Ovary (tissue), 9 donors: ENCODE results near the gene METRN. TPM values are rescaled to one million over a fixed set of nuclear protein-coding genes. Genes with fewer than 3 reads are reported as not detected.

Experiments used
- DNase-seq, 5 donors: peaks; one replicate each; pipeline ENCODE4 v3.0.0-alpha.2; 2019 to 2020
- H3K27ac ChIP-seq, 2 donors: fragments of 200-600 bp; one replicate each; pipeline versions ENCODE4 v1.5.1 to v1.8.0; 2019 to 2022
- H3K27me3 ChIP-seq: fragments of 200-600 bp; one replicate; pipeline ENCODE4 v1.8.0; 2022
- H3K36me3 ChIP-seq: fragments of 200-600 bp; sonication (generic); one replicate; pipeline ENCODE4 v1.5.1; 2019
- H3K4me1 ChIP-seq: one replicate; pipeline ENCODE4 v1.8.1; 2013; ENCODE audit warnings: mild to moderate bottlenecking, moderate library complexity; ENCODE audit not compliant: insufficient read depth
- H3K4me3 ChIP-seq: fragments of 200-600 bp; sonication (generic); one replicate; pipeline ENCODE4 v1.5.1; 2017
- H3K9me3 ChIP-seq, 2 donors: fragments of 200-600 bp in 1 of 2; sonication (generic) in 1 of 2; one replicate each; pipeline versions ENCODE4 v1.5.1 to v1.8.1; 2013 to 2019; ENCODE audit warnings: mild to moderate bottlenecking in 1 of 2, moderate library complexity in 1 of 2
- CTCF ChIP-seq, 3 donors: fragments of 450-650 bp in 2 of 3; fragments of 200-600 bp in 1 of 3; IDR thresholded peaks; one replicate each; pipeline versions ENCODE4 v1.5.1 to v1.8.0; 2016 to 2022; ENCODE audit warnings: antibody characterized with exemption in 3 of 3, mild to moderate bottlenecking in 1 of 3
- EP300 ChIP-seq: sonication (generic); formaldehyde crosslinking; IDR thresholded peaks from one replicate; pipeline ENCODE4 v1.6.1; 2017; ENCODE audit warnings: antibody characterized with exemption
- POLR2A ChIP-seq: fragments of 450-650 bp; IDR thresholded peaks from one replicate; pipeline ENCODE4 v1.6.1; 2017; ENCODE audit warnings: antibody characterized with exemption, mild to moderate bottlenecking, moderate library complexity
- WGBS, 3 donors: extraction: QIAGEN DNeasy Blood & Tissue Kit in 1 of 3; methylation state at CpG; one replicate each; pipeline versions ENCODE4 v1.1.5 to v1.1.7; 2013 to 2017; 5-methylcytosine and 5-hydroxymethylcytosine counted together
- intact Hi-C, 4 donors: fragments of 100-400 bp; cut with DNase I; formaldehyde crosslinking; loops; one replicate each; pipeline versions ENCODE4 v1.11.0 to v1.15.1; 2022 to 2023
- polyA plus RNA-seq, 2 donors: library from polyadenylated mRNA; stranded (reverse); fragments of 200-250 nt in 1 of 2; fragments of 350-450 nt in 1 of 2; fragmentation: Illumina TruSeq in 1 of 2; extraction: RNeasy Lipid Tissue Mini Kit (QIAGEN cat#74804) in 1 of 2; gene quantifications; one replicate each; pipeline ENCODE4 v1.2.3, GENCODE V29; 2013 to 2014
- total RNA-seq, 7 donors: library from RNA; depleted of rRNA in 2 of 7; stranded (reverse); fragments of >200 nt in 2 of 7; fragmentation: NEBNext Ultra II Directional in 3 of 7; extraction: Animal tissue kit (Norgen Biotek cat#: 25700) in 3 of 7; gene quantifications; one replicate each; pipeline versions ENCODE4 v1.1.0 to v1.2.4, GENCODE V29; 2016 to 2023
- donor health status: DM: no; HTN: no; CAD: no; lungs with moderate emphysema.
- donor health status: DM: no; HTN: no; CAD: no.
- donor health status: Bipolar disorder and iron deficiency.
- donor health status: DM: yes; HTN: yes; CAD: no.
- donor health status: DM: no; HTN: no; CAD: no.
- donor health status: DM: yes; HTN: yes; CAD: no.

The METRN gene
- total and polyA plus RNA-seq, 9 donors: 0.40 to 57.1 (median 10.4) TPM

GRCh38 chr16:720990-721764 lies 6.3 kb downstream of the METRN start, which contains the start of gene ANTKMT:
ANTKMT (plus strand) TSS chr16:721146; CDS start chr16:721275, 129 bp downstream.
- intact Hi-C loops: no loop called here
- peaks cover 16% of the 10 kb centered on the region for H3K4me1 ChIP-seq
- no peaks in the 10 kb centered on the region for H3K36me3 ChIP-seq
- H3K27ac ChIP-seq: peak within 1 kb of the TSS; percentile 60 to 86
- peak within 1 kb of the TSS; percentile 47 for H3K4me3 ChIP-seq
- peaks cover 2% of the 10 kb centered on the region for H3K27me3 ChIP-seq
- H3K9me3 ChIP-seq: no peaks in the 10 kb centered on the region
- peak; percentile 75 to 87 (median 81) for DNase-seq
- WGBS, 3 donors: 5 to 11% (median 7%) methylated on average over 60 to 106 of the region's 106 CpGs
- TF ChIP-seq CTCF (IDR thresholded peaks at IDR 0.05) (peak in 2 of 3 donors; percentile 46 to 55), POLR2A (peak; percentile 42), EP300 (no peak)

GRCh38 chr16:721765-722540 lies 7.0 kb downstream of the METRN start:
- Histone ChIP-seq H3K4me3 (peak overlapping the region; percentile 47), H3K36me3 (no peaks in the 10 kb centered on the region), H3K27ac (peak overlapping the region in 1 of 2 donors; percentile 86), H3K4me1 (peaks cover 13% of the 10 kb centered on the region), H3K27me3 (peaks cover 4% of the 10 kb centered on the region), H3K9me3 (no peaks in the 10 kb centered on the region)
- 79 to 81% (median 80%) methylated on average over 40 to 51 of the region's 51 CpGs for WGBS, 3 donors
- TF ChIP-seq EP300 (no peak), CTCF (IDR thresholded peaks at IDR 0.05) (no peak), POLR2A (no peak)
- DNase-seq: no peak
- intact Hi-C loops: no loop called here

GRCh38 chr16:722835-723633 lies 8.1 kb downstream of the METRN start:
- 80 to 84% (median 84%) methylated on average over 23 to 24 of the region's 24 CpGs for WGBS, 3 donors
- Histone ChIP-seq H3K4me3 (no peak overlapping the region), H3K9me3 (no peaks in the 10 kb centered on the region), H3K27ac (no peak overlapping the region), H3K27me3 (peaks cover 14% of the 10 kb centered on the region), H3K4me1 (peaks cover 20% of the 10 kb centered on the region), H3K36me3 (no peaks in the 10 kb centered on the region)
- TF ChIP-seq EP300: no peak
- TF ChIP-seq CTCF (IDR thresholded peaks at IDR 0.05): no peak
- no peak for TF ChIP-seq POLR2A
- DNase-seq: no peak
- intact Hi-C loops: no loop called here

- Histone ChIP-seq H3K36me3 (no peaks in the 10 kb centered on the region), H3K9me3 (no peaks in the 10 kb centered on the region), H3K4me1 (peaks cover 22% of the 10 kb centered on the region), H3K27ac (no peak overlapping the region), H3K4me3 (no peak overlapping the region), H3K27me3 (peaks cover 15% of the 10 kb centered on the region)
- TF ChIP-seq POLR2A (no peak), EP300 (no peak), CTCF (IDR thresholded peaks at IDR 0.05) (no peak)
- intact Hi-C loops: no loop called here
- DNase-seq: no peak
- 70 to 81% (median 77%) methylated on average over 9 of the region's 9 CpGs for WGBS, 3 donors
Measured at GRCh38 chr16:723695-724094, 8.8 kb downstream of the METRN start.
